ENCODE data around the gene PIP4K2A.

DNA sequence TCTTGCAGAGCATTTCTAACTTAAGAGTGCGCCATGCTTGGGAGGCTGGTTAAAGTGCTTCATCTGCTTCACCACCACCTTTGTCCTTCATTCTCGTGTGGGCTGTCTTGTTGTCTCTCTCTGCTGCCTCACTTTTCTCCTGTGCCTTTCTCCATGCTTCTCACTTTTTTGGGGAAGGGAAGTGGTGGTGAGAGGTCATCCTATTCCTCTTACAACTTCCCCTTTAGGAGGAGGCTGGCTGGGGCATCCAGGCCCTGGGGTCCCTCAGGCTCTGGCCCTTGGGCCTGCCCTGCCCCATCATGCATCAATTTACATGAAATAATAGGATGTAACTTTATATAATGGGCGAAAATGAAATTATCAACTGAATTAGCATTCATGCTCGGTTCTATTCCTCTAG lies 39.9 kb upstream of the PIP4K2A start:
- TF ChIP-seq, protein P1, sequence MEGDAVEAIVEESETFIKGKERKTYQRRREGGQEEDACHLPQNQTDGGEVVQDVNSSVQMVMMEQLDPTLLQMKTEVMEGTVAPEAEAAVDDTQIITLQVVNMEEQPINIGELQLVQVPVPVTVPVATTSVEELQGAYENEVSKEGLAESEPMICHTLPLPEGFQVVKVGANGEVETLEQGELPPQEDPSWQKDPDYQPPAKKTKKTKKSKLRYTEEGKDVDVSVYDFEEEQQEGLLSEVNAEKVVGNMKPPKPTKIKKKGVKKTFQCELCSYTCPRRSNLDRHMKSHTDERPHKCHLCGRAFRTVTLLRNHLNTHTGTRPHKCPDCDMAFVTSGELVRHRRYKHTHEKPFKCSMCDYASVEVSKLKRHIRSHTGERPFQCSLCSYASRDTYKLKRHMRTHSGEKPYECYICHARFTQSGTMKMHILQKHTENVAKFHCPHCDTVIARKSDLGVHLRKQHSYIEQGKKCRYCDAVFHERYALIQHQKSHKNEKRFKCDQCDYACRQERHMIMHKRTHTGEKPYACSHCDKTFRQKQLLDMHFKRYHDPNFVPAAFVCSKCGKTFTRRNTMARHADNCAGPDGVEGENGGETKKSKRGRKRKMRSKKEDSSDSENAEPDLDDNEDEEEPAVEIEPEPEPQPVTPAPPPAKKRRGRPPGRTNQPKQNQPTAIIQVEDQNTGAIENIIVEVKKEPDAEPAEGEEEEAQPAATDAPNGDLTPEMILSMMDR (IDR thresholded peaks at IDR 0.05): no peak
- TF ChIP-seq POLR2A (IDR thresholded peaks at IDR 0.05): no peak
